Right lobe of liver (tissue), 4 donors: ENCODE results near the gene CEP85L.

ENCODE experiments used
- CTCF ChIP-seq, 4 donors: fragments of 200-600 bp in 3 of 4; fragments of 450-650 bp in 1 of 4; IDR thresholded peaks; one replicate each; pipeline versions ENCODE4 v1.5.1 to v1.8.0; 2016 to 2022; ENCODE audit warnings: antibody characterized with exemption in 4 of 4, mild to moderate bottlenecking in 2 of 4
- POLR2A ChIP-seq: fragments of 450-650 bp; IDR thresholded peaks from one replicate; pipeline ENCODE4 v1.6.1; 2017; ENCODE audit warnings: antibody characterized with exemption, mild to moderate bottlenecking
- donor health status: DM: no; HTN: no; CAD: no.
- donor health status: DM: no; HTN: no; CAD: no.
- donor health status: DM: no; HTN: yes; CAD: no.

- TF ChIP-seq POLR2A (no peak), CTCF (IDR thresholded peaks at IDR 0.05) (no peak)
Measured at GRCh38 chr6:118537574-118537973, 113.8 kb downstream of the CEP85L start.
